ENCODE data around the gene CTXN3.

The CTXN3 gene

DNA sequence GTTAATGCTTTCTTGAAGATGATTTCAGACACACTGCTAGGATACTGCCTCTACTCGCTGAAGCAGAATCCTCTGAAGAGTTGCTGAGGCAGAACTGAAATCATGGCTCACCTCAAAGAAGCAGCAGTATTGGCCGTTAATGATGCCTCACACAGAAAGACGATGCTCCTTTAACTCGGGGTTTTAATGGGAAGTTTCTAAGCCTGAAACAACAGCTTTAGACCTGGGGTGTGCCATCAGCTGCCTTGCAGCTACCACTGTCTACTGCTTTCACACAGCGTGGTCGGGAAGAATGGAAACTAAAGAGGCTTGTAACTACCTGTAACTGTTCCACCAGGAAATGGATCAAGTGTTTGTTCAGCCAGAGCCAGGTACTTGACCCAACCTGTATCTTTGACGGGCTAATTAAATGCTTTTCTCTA, at the start of gene CTXN3:
TSS of gene CTXN3 (plus strand) at position 65 of the 422 bp plus-strand sequence. CDS start 8,440 bp downstream, outside the sequence.
- no peak for DNase-seq (ENCODE audit: low spot score)

GRCh38 chr5:127599320-127599719, 49.6 kb upstream of the CTXN3 start:
- no peak for DNase-seq (ENCODE audit: low spot score)

DNA sequence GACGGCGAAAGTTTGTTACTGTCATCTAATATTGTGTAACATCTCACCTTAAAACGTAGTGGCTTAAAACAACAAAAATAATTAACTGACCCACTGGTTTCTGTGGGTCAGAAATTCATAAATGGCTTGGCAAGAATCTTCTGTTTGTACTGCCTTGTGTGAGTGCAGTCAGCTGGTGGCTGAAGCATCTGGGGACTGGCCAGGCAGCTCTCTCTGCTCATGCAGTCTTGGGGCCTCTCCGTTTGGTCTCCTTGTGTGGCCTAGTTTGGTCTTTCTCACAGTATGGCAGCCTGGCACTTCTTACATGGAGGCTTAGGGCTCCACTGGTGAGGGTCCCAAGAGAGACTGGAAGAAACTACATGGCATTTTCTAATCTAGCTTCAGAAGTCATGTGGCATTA, 49.0 kb upstream of the CTXN3 start:
- no peak for DNase-seq (ENCODE audit: low spot score)

DNA sequence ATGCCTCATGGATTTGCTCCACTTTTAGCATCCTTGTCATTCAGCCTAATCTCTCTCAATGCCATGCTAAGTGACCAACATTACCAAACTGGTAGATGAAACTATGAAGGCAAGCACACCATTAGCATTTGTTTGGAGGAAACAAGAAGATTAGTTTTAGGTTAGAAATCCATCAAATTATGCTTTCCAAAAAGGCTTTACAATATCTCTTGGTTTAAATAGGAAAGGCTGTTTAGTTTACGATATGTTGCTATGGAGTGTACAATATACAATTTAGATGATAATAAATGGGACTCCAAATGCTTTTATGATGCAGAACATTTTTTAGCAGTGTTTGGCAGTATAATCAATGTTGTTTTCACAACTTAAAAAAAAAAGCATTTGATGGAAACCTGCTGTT, 47.8 kb upstream of the CTXN3 start:
- no peak for DNase-seq (ENCODE audit: low spot score)

- DNase-seq (ENCODE audit: low spot score) = no peak
Measured at GRCh38 chr5:127601601-127602000, 47.3 kb upstream of the CTXN3 start.

DNA sequence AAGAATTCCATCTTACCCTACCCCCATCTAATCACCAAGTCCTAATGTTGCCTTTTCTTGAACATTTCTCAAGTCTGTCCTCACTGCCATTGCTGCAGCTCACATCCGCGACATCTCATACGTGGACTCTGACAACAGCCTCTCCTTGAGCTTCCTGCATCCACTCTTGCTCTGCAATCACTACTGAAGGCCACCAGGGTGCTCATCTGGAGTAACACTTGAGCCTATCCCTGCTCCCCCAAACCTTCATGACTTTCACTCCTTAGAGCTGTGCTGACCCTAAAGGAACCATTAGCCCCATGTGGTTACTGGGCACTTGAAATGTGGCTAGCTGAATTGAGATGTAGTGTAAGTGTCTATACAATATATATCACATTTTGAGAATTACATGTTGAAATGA, 46.4 kb upstream of the CTXN3 start:
- no peak for DNase-seq (ENCODE audit: low spot score)

- DNase-seq (ENCODE audit: low spot score) = no peak
Measured at GRCh38 chr5:127602896-127603844, 45.7 kb upstream of the CTXN3 start.

DNA sequence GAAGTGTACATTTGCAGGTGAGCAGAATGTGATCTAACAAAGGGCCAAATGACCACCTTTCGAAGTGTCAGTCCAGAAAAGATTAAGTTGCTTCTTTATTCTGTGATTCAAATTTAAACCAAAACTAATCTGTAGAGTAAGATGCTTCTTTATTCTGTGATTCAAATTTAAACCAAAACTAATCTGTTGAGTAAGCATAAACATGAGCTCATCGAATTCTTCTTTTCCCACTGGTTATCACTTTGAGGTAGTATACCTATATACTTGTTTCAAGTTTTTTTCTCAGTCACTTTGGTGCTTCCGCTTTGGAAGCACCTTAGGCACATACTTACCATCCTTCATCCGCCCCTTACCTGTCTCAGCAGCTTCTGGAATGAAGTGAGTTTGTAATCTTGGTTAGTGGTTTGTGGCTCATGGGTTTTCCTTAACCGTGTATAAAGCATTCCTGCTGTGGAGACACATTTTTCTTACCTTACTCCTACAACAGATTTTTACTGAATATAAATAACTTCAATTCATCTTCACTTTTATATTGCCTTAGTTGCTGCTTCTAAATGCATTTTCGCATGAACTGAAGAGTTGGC, 40.7 kb upstream of the CTXN3 start:
- no peak for DNase-seq (ENCODE audit: low spot score)

DNA sequence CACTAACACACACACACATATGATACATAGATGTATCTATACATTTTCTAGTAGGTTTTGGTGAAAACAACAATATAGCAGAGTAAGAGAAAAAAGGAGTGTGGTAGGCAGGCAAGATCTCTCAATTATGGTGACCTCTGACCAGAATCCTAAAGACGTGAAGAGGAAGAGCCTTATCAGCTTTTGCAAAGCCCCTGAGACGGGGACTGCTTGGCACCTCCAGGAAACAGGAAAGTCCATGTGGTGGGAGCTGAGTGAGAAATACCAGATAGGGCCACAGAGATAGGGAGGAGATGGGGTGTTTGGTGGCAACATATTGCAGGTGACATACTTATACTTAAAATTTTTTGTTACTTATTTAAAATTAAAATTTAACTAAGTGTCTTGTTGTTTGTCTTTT, 39.9 kb upstream of the CTXN3 start:
- no peak for DNase-seq (ENCODE audit: low spot score)

GRCh38 chr5:127609957-127610356, 38.9 kb upstream of the CTXN3 start:
- no peak for DNase-seq (ENCODE audit: low spot score)

DNA sequence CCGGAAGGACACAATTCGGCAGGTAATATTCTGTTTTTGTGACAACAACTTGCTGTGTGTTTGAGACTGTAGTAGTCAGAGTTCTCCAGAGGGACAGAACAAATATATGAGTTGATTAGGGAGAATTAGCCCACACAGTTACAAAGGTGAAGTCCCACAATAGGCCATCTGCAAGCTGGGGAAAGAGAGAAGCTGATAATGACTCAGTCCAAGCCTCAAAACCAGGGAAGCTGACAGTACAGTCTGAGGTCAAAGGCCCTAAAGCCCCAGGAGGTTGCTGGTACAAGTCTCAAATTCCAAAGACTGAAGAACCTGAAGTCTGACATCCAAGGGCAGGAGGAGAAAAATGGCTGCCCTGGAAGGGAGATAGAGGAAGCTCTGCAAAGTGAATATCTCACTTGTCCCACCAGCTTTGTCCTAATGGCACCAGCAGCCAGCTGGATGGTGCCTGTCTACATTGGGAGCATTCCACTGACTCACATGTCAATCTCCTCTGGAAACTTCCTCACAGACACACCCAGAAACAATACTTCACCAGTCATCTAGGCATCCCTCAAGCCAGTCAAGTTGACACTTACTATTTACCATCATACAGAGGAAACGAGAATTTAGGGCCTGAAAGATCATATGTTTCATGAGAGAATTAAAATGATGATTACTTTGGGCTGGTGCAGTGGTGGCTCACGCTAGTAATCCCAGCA, 36.3 kb upstream of the CTXN3 start:
- DNase-seq (ENCODE audit: low spot score) = no peak

DNA sequence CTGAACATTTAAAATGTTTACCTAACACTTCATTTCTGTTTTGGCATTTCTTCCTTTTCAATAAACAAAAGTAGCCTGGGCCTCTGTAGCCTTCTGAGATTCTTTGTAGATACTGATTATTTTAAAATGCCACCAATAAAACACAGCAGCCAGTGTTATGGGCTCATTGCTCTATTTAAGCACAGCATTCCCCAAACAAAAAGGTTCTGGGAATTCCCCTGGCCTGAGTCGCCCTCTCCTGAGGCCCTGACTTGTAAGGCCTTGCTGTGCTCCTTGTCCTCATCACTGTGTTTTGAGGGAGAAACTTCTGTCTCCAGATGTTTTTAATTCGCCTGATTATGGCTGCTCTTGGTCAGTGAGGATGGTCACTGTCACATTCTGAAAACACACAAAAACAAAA, 33.0 kb upstream of the CTXN3 start:
- DNase-seq (ENCODE audit: low spot score) = no peak

GRCh38 chr5:127619908-127620479, 28.9 kb upstream of the CTXN3 start:
- no peak for DNase-seq (ENCODE audit: low spot score)

DNA sequence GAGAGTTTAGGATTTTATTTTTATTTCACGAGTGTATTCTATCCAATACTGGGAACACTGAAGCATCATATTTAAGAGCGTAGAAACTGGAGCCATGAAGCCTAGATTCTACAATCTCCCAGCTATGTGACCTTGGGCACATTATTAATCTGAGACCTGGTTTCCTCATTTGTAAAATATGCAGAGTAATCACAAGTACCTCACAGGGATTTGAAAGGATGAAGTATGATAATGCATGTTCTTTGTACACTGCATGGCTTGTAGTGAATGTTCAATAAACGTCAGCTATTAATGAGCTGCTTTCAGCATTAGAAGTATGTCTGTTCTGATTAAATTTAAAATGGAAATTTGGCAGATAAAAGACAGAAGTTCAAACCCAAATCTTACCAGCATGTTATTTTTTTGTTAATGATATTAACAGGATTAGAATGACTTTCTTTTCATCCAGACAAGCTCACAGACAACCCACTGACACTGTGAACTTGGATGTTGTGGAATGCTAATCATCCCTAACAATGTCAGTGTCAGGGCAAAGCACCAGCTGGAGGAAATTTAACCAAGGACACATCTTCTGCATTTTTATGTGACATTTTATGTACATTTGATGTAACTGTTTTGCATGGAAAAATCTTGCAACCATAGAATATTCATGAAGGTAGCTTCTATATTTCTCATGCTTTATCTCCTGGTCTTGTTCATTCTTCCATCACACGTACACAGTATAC, 27.1 kb upstream of the CTXN3 start:
- no peak for DNase-seq (ENCODE audit: low spot score)

DNA sequence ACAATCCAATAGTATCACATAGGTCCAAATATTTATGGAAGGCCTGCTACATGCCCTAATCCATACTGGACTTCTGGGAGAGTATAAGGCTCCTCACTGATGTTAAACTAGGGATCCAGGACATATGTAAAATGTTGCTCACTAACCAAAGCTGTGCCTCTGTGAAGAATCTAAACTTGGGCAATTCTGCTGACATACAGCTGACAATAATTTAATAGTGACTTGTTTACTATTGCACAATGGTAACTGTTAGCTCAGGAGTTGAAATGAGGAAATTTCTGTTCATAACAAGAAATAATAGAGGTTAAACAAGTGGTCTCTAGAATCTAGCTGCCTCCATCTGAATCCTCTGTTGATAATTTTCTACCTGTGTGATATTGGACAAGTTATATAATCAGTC, 14.9 kb upstream of the CTXN3 start:
- no peak for DNase-seq (ENCODE audit: low spot score)

- DNase-seq (ENCODE audit: low spot score) = no peak
Measured at GRCh38 chr5:127639828-127640227, 9.1 kb upstream of the CTXN3 start.

DNA sequence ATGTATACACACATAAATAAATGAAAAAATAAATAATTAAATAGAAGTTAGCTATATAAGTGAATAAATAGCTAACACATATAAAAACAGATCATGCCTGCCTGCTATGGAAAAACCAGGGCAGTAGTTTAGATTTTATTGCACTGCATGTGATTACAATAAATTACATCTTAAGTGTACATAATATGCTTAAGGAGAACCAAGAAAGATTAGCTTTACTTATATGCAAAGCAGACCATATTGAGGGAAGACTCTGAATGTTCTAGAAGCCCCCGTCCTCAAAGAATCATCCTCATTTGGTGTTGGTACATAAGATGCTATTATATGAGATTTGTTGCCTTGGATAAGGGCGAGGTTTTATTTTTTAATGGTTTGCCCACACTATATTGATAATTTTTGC, 5.9 kb upstream of the CTXN3 start:
- no peak for DNase-seq (ENCODE audit: low spot score)

DNA sequence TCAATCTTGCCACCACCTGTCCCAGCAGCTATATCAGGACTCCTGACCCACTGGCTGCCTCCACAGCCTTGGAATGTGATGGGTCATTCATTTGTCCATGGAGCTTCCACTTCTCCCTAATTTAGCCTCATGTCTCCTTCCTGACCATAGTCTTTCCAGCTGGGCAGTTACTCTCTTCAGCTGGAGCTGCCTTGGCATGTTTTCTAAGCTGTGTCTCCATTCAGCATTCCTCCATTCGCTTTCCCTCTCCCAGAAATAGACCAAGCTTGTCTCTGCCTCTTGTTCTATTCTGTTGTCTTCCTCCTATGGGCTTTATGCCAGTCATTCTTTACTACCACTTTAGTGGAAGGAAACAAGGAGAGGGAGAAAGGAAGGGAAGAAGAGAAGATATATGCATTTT, 5.3 kb upstream of the CTXN3 start:
- no peak for DNase-seq (ENCODE audit: low spot score)

DNA sequence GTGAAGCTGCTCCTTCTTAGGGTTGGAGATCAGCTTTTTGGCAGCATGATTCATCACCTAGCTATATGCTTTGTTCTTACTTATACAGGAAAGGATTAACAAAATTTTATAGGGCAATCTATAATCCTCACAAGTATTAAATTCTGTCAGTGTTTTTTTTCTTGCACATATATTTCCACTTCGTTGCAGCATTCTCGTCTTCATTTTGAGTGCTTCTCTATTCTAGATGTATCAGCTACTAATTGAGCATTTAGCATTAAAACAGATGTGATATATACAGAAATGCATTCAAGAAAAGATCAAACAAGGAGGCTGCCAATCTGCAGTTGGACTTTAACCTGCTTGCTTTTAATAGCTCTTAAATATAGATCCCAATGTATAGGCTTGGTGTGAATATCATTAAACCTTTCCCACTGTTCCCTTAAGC, 3.6 kb upstream of the CTXN3 start:
- no peak for DNase-seq (ENCODE audit: low spot score)

- DNase-seq (ENCODE audit: low spot score) = no peak
Measured at GRCh38 chr5:127647361-127647958, 1.4 kb upstream of the CTXN3 start.

GRCh38 chr5:127650022-127650421, 1.1 kb downstream of the CTXN3 start:
- DNase-seq (ENCODE audit: low spot score) = no peak

Data from GM03348 (cell line).